ENCODE measurements around the gene RHCG.

RHCG gene

DNA sequence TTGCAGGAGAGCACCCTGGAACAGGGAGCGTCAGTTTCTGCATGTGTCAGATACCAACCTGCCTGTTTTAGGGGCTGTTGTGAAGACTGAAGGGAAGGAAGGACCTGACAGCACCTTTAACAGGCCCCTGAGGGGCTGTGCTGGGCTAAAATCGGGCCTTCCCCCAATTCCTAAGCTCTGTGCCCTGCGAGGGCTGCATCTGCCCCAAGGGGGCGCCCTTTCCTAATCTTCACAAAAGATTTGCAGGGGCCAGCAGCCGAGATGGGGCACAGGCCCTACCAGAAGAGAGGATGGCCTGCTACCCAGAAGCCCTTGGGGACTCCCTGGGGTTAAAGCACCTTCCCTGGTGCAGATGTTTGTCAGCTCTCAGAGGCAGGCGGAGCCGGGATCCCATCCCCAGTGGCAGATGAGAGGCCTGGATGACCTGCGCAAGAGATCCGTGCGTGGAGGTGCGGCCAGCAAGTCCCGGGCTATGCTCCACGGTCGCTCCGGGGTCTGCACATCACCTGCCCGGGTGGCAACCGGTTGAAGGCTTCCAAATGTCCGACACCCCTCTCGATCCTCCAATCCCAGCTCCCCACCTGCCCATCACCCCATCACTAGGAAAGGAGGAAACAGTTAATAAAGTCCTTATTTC, 53.6 kb downstream of the RHCG start:
- DNase-seq, result no peak

DNA sequence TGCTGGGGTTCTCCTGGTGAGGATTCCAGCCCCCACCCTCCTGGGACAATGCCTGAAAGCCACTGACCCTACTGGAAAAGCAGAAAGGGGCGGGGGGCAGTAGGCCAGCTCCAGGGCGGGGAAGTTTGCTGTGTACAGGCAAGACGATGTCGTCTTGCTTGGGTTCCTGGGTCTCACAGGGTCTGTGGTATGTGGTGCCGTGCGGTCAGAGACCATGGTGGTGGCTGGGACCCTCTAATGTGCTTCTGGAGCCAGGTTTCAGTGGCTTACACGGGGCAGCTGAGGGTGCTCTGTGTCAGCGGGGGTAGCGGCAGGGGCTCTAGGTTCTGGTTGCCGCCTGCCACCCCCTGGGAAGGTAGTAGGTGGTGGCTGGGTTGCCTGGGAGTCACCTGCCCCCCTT, 54.2 kb downstream of the RHCG start:
- no peak for DNase-seq

DNA sequence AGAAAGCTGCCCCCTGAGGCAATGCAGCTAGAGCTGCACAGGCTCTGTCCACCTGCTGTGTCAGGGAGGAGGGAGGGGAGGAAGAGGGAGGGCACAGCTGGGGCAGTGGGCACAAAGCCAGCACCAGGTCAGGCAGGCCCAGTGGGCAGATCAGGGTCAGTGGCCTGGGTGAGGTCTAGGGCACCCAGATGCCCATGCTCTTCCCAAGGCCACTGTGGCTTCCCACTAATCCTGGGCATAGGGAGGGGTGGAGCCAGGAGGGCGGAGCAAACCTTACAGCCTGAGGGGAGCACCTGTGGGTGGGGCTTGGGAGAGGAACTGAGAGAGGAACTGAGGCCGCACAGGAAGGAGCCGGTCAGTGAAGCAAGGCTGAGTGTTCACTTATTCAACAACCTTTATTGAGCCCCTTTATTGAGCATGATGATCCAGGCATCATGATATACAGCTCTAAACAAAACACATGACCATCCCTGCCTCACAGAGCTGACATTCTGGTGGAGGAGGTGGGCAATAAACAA, 55.0 kb downstream of the RHCG start:
- DNase-seq, result no peak

DNA sequence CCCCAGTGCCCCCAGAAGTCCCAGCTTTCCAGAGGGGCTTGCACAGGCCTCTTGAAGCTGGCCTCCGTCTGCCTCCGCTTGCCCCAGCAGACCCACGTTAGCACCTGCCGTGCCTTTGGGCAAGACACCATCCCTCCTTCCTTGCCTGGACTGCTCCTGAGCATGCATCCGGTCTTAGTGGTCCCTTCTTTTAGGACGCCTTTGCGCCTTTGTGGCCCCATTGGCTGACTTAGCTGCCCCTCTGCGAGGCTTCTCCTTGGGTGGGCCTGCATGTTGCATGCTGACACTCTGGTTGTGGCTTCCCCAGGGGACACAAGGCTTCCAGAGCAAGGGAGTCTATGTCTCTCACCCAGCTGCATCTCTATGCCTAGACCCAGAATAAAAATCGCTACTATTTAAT, 56.6 kb downstream of the RHCG start:
- DNase-seq, result no peak

DNA sequence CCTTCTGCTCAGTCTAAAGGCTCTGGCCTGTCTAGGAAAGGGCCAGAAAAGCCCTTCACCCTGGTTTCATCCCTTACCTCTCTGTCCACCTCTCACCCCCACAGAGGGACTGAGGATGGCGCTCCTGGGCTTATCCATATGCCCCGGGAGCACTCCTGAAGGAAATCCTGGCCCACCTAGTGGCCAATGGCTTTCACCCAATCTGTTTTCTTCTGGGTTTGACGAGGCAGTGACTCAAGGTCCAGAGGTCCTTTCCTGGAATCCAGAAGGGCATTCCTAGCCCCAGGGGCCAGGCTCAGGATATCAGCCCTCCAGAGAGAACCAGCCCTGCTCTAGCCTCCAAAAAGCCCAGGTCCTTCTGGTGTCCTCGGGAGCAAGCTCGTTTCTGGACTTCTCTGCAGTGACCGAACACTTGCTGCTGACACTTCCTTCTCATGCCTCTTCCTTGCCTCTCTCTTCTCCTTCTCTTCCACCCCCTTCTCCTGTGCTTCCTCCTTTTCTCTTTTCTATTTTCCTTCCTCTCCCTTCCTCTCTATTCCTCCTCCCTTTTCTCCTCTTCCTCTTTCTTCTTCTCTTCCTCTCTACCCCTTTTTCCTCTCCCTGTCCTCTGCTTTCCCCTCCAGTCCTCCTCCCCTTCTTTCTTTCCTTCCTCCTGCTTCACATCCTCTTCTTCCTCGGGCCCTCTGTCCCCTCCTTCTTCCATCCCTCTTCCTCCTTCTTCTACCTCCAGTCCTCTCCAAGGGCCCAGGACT, 59.6 kb downstream of the RHCG start:
- no peak for DNase-seq

DNA sequence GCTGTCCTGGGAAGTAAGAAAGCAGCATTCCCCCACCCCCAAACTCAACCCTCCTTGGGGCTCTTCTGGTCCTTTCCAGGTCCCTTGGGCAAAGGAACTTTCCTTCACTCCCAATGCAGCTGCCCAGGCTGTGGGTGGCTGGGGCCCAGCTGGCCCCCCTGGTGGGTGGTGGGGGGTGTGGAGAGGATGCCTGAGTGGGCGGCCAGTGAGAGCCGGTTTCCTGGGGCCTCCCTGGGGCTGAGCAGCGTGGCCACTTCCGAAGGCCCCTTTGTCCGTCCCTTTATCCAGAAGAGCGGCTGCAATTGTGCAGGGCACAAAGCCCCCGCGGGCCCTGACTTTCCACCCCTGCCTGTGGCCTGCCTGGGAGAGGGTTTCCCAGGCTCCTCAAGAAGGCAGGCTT, 61.0 kb downstream of the RHCG start:
- no peak for DNase-seq

- no peak for DNase-seq
These were observed 62.7 kb downstream of the RHCG start for GRCh38 chr15:89433686-89434085.

- DNase-seq, result peak; percentile 24
These were observed 65.6 kb downstream of the RHCG start for GRCh38 chr15:89430530-89431341.

GRCh38 chr15:89429986-89430385, 66.4 kb downstream of the RHCG start:
- no peak for DNase-seq

- DNase-seq, result no peak
These were observed 67.4 kb downstream of the RHCG start for GRCh38 chr15:89429023-89429422.

DNA sequence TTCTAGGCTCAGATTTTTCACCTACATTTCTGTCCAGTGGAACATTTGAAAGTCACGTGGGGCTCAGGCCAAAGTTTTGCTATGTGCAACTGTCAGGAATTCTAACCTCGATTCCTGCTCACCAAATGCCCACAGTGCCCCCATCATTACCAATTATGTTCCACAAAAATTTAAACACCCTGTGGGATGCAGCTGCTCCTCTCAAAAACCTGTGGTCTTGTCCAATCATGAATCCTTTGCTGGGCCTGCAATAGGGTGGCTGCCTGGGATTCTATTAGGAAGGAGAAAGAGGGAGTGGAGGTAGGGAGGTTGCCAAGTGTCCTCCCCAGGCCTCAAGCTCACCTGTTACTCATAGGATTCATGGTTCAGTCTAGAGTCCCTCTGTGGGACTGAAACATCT, 68.1 kb downstream of the RHCG start:
- no peak for DNase-seq

DNA sequence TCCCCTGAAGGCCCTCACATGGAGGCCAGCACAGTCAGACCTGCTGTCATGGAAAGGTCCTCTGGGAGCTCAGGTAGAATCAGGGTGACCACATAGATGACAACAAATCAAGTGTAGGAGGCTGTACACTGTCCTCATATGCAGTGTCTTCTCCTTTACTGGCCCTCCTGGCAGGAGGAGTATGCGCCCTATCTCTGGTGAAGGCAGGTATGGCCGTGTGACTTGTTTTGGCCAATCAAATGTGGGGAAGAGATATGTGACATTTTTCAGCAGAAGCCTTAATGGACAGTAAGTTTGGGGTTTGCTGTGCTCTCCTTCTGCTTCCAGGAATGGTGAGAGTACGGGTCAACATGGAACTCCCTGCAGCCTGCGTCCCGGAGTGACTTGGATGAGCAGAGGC, 69.9 kb downstream of the RHCG start:
- no peak for DNase-seq

- no peak for DNase-seq
These were observed 72.4 kb downstream of the RHCG start for GRCh38 chr15:89423981-89424380.
